GM12892 (cell line): ENCODE results near the gene PLXDC1.

ENCODE experiments used
- POLR2A ChIP-seq: IDR thresholded peaks from 2 replicates; pipeline ENCODE4 v1.6.1; 2011; ENCODE audit warnings: low read depth, low read length, control low read depth
- POLR2AphosphoS5 ChIP-seq: IDR thresholded peaks from 2 replicates; pipeline ENCODE4 v1.6.1; 2011; ENCODE audit warnings: low read depth, low read length, control low read depth

- TF ChIP-seq POLR2AphosphoS5 (no peak), POLR2A (no peak)
Observed at GRCh38 chr17:39151943-39152818, 744 bp upstream of the PLXDC1 start.
